Dendritic cell treated with granulocyte-macrophage colony-stimulating factor and Interleukin-4, amounts not matched to agents 40 ng/mL and 50 ng/mL, for 4 days (primary cell): ENCODE data around the gene C1orf232.

ENCODE experiments used
- H3K27ac Mint-ChIP-seq: one replicate; pipeline ENCODE4 v1.8.0; 2022; ENCODE audit warnings: mild to moderate bottlenecking, mixed read lengths
- H3K27me3 Mint-ChIP-seq: one replicate; pipeline ENCODE4 v1.8.0; 2022; ENCODE audit warnings: mild to moderate bottlenecking, mixed read lengths
- H3K36me3 Mint-ChIP-seq: one replicate; pipeline ENCODE4 v1.8.0; 2022; ENCODE audit warnings: low read depth, mixed read lengths
- H3K4me1 Mint-ChIP-seq: one replicate; pipeline ENCODE4 v1.8.0; 2022; ENCODE audit warnings: low read depth, mixed read lengths
- H3K4me3 Mint-ChIP-seq: one replicate; pipeline ENCODE4 v1.8.0; 2022; ENCODE audit warnings: mild to moderate bottlenecking, moderate library complexity, mixed read lengths
- H3K9me3 Mint-ChIP-seq: one replicate; pipeline ENCODE4 v1.8.0; 2022; ENCODE audit warnings: mixed read lengths
- intact Hi-C: fragments of 100-400 bp; cut with micrococcal nuclease; formaldehyde crosslinking; loops from one replicate; pipeline ENCODE4 v1.15.0; 2022

The C1orf232 gene

GRCh38 chr1:26129778-26130177, 39.0 kb downstream of the C1orf232 start:
- no peak overlapping the region for H3K27ac Mint-ChIP-seq

GRCh38 chr1:26127235-26128163, 41.3 kb downstream of the C1orf232 start:
- Mint-ChIP-seq H3K4me1 (peaks cover 30% of the 10 kb centered on the region), H3K27ac (peak overlapping the region; percentile 79), H3K9me3 (no peaks in the 10 kb centered on the region), H3K4me3 (peak overlapping the region; percentile 24), H3K27me3 (no peaks in the 10 kb centered on the region), H3K36me3 (no peaks in the 10 kb centered on the region)
- intact Hi-C loops: loop anchor here (2.0 kb wide), 1 partner anchor 15 kb away; no protein-coding TSS in a partner anchor

More at GRCh38 chr1:26129778-26130177, 39.0 kb downstream of the C1orf232 start:
- H3K9me3 Mint-ChIP-seq: no peaks in the 10 kb centered on the region
- no peaks in the 10 kb centered on the region for H3K36me3 Mint-ChIP-seq
- intact Hi-C loops: no loop called here
- no peak overlapping the region for H3K4me3 Mint-ChIP-seq
- no peaks in the 10 kb centered on the region for H3K27me3 Mint-ChIP-seq
- peaks cover 21% of the 10 kb centered on the region for H3K4me1 Mint-ChIP-seq

DNA sequence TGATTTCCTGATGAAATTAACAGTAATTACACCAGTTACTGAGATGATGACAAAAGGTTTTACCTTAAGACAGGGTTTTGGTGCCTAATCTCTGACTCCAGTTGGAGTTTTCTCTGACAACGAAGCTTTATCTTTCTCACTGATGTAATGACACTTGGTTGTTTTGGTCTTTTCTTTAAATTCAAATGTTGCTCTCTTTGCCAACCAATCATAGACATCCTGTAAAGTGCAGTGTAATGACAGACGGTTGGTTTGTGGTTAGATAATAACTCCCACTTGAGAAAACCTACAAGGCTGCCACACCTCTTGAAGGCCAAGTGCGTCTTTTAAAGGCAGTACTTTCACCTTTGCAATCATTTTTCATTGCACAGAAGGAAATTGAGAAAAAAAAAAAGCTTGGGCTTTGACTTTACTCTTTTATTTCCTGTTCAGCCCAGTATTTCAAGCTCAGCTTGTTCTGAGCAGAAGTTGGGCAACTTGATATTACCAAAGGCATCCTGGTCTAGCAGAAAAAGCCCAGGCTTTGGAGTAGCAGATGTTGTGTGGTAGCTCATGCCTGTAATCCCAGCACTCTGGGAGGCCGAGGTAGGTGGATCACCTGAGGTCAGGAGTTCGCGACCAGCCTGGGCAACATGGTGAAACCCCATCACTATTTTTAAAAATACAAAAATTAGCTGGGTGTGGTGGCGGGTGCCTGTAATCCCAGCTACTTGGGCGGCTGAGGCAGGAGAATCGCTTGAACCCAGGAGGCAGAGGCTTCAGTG, 42.3 kb downstream of the C1orf232 start:
- H3K27me3 Mint-ChIP-seq: no peaks in the 10 kb centered on the region
- peak overlapping the region; percentile 62 for H3K27ac Mint-ChIP-seq
- H3K9me3 Mint-ChIP-seq: no peaks in the 10 kb centered on the region
- intact Hi-C loops: loop anchor here (2.0 kb wide), 1 partner anchor 14 kb away; no protein-coding TSS in a partner anchor
- H3K36me3 Mint-ChIP-seq: no peaks in the 10 kb centered on the region
- H3K4me1 Mint-ChIP-seq: peaks cover 40% of the 10 kb centered on the region
- H3K4me3 Mint-ChIP-seq: no peak overlapping the region

- Mint-ChIP-seq H3K4me1 (peaks cover 40% of the 10 kb centered on the region), H3K9me3 (no peaks in the 10 kb centered on the region), H3K4me3 (no peak overlapping the region), H3K27me3 (no peaks in the 10 kb centered on the region), H3K36me3 (no peaks in the 10 kb centered on the region), H3K27ac (peak overlapping the region; percentile 62)
- intact Hi-C loops: loop anchor here (2.0 kb wide), 1 partner anchor 13 kb away; no protein-coding TSS in a partner anchor
Observed at GRCh38 chr1:26125946-26126320, 42.8 kb downstream of the C1orf232 start.

DNA sequence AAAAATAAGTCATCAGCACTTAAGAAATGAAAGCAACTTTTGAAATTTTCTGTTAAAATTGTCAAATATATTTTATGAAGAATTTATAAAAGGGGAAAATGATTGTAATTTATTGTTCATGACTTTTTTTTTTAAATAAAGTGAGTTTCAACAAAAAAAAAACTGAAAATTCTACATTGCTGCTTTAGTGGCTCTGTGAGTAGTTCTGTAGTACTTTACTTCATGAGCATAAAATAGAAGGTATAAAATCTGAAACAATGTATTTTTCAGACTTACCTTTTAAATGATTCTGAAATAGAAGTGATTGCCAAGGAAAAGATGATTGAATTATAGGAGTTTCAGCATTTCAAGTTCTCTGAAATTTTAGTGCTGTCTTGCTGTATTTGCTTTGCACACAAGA, 43.4 kb downstream of the C1orf232 start:
- Mint-ChIP-seq H3K9me3 (no peaks in the 10 kb centered on the region), H3K4me1 (peaks cover 44% of the 10 kb centered on the region), H3K27me3 (no peaks in the 10 kb centered on the region), H3K36me3 (no peaks in the 10 kb centered on the region), H3K27ac (no peak overlapping the region), H3K4me3 (no peak overlapping the region)
- intact Hi-C loops: no loop called here

GRCh38 chr1:26124418-26125331, 44.1 kb downstream of the C1orf232 start:
- Mint-ChIP-seq H3K4me1 (peaks cover 51% of the 10 kb centered on the region), H3K4me3 (no peak overlapping the region), H3K36me3 (peaks cover 1% of the 10 kb centered on the region), H3K27ac (no peak overlapping the region), H3K9me3 (no peaks in the 10 kb centered on the region), H3K27me3 (no peaks in the 10 kb centered on the region)
- intact Hi-C loops: no loop called here

DNA sequence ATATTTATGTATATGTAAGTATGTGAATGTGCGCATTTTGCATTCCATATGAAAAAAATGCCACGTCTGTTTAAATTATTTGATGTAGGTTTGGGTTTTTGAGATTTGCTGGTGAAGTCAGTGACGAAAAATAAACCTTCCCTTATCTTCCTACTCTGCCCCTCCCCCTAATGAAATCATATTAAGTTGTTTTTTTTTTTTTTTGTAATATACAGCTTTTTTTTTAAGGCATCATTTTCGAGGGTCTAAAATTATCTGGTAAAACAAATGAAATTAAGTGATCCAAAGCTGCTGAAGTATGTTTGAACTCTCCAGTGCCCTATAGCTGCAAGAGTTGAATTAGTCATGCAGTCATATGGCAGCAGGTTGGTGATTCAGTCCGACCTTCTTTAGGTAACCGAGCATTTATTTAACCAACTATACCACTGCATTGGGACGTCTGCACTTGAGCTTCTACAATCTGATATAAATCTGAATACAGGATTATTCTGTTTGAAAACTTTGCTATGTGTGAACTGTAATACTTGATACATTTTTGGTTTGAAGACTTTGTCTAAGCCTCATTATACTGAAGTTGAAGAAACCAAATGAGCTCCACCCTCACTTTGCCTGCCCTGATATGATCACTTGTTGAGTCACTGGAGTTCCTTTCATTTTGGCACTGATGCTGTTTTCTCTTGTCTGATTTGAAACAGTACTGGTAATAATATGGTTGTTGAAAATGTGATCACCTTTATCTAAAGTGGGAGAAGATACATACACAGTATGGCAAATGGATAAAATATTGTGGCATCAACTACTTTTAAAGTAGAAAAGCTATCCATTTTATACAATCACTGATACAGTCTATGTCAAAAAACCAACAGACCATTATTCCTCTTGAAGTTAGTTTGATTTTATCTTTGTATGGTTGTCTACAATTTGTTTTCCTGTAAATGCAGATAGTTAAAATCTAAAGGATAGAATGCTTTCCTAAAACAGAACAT, 45.5 kb downstream of the C1orf232 start:
- H3K4me3 Mint-ChIP-seq: no peak overlapping the region
- no peak overlapping the region for H3K27ac Mint-ChIP-seq
- intact Hi-C loops: no loop called here
- H3K4me1 Mint-ChIP-seq: peaks cover 53% of the 10 kb centered on the region
- peaks cover 14% of the 10 kb centered on the region for H3K36me3 Mint-ChIP-seq
- H3K9me3 Mint-ChIP-seq: no peaks in the 10 kb centered on the region
- H3K27me3 Mint-ChIP-seq: no peaks in the 10 kb centered on the region

DNA sequence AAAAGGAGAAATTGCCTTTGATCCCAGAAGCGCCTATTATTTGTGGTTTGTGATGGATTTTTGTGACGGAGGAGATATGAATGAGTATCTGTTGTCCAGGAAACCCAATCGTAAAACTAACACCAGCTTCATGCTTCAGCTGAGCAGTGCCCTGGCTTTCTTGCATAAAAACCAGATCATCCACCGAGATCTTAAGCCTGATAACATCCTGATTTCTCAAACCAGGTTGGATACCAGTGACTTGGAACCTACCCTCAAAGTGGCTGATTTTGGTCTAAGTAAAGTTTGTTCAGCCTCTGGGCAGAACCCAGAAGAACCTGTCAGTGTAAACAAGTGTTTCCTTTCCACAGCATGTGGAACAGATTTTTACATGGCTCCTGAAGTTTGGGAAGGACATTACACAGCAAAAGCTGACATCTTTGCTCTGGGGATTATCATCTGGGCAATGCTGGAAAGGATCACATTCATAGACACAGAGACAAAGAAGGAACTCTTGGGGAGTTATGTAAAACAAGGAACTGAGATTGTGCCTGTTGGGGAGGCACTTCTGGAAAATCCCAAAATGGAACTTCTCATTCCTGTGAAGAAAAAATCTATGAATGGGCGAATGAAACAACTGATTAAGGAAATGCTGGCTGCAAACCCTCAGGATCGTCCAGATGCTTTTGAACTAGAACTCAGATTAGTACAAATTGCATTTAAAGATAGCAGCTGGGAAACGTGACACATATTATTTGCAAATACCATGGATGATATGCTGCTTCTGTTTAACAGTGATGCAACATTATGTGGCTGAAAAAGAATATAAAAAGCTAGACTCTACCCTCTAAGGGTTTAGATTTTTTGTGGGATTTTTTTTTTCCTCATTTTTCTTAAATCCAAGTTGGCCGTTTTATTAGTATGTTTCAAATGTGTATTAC, 46.6 kb downstream of the C1orf232 start:
- H3K4me1 Mint-ChIP-seq: peaks cover 48% of the 10 kb centered on the region
- H3K9me3 Mint-ChIP-seq: no peaks in the 10 kb centered on the region
- H3K4me3 Mint-ChIP-seq: peak overlapping the region; percentile 4
- H3K36me3 Mint-ChIP-seq: peaks cover 25% of the 10 kb centered on the region
- no peaks in the 10 kb centered on the region for H3K27me3 Mint-ChIP-seq
- intact Hi-C loops: no loop called here
- peak overlapping the region; percentile 69 for H3K27ac Mint-ChIP-seq

- Mint-ChIP-seq H3K4me1 (peaks cover 47% of the 10 kb centered on the region), H3K4me3 (no peak overlapping the region), H3K9me3 (no peaks in the 10 kb centered on the region), H3K27ac (peak overlapping the region; percentile 47), H3K36me3 (peaks cover 44% of the 10 kb centered on the region), H3K27me3 (no peaks in the 10 kb centered on the region)
- intact Hi-C loops: no loop called here
Observed at GRCh38 chr1:26119892-26120608, 48.7 kb downstream of the C1orf232 start.

DNA sequence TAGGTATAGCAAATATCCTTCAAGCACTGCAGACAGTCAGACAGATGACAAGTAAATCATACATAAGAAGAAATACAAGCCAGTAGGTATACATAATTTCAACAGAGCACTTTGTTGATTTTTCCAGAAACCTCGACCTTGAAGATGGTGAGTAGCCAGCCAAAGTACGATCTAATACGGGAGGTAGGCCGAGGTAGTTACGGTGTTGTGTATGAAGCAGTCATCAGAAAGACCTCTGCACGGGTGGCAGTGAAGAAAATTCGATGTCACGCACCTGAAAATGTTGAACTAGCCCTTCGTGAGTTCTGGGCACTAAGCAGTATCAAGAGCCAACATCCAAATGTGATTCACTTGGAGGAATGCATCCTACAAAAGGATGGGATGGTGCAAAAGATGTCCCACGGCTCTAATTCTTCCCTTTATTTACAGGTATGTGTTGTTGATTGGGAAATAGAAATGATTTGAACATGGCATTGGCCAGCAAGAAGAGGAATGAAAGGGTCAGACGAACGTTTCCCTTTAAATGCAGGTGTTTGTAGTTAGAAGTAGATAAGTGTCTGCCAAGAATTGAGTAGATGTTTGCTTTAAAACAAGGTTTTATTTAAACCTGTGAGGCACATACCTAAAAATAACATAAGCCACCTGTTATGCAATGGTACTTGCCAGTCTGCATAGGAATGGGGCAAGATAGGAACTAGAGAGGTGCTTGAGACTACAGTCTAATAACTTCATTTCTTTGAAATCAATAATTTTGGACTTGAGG, 54.4 kb downstream of the C1orf232 start:
- Mint-ChIP-seq H3K9me3 (no peaks in the 10 kb centered on the region), H3K4me3 (no peak overlapping the region), H3K27ac (no peak overlapping the region), H3K27me3 (no peaks in the 10 kb centered on the region), H3K4me1 (peaks cover 21% of the 10 kb centered on the region), H3K36me3 (peaks cover 73% of the 10 kb centered on the region)
- intact Hi-C loops: no loop called here
